Hepatocyte (in vitro differentiated cells): Measurements from ENCODE around the gene CLEC4C.
"Not testable (repeated sequence)": the region's sequence is repeated elsewhere in the genome, so short reads cannot be mapped to it uniquely, and the experiment has no call there.

ENCODE experiments used
- EZH2 ChIP-seq: fragments of 200-600 bp; sonication (generic); IDR thresholded peaks from 2 replicates; pipeline ENCODE4 v1.6.1; 2016; ENCODE audit warnings: antibody characterized with exemption, mild to moderate bottlenecking, borderline replicate concordance
- TF ChIP-seq, protein P1 (sequence below): fragments of 200-600 bp; sonication (generic); IDR thresholded peaks from 2 replicates; pipeline ENCODE4 v1.5.1; 2016; ENCODE audit warnings: antibody characterized with exemption, mild to moderate bottlenecking; ENCODE audit not compliant: poor library complexity

DNA sequence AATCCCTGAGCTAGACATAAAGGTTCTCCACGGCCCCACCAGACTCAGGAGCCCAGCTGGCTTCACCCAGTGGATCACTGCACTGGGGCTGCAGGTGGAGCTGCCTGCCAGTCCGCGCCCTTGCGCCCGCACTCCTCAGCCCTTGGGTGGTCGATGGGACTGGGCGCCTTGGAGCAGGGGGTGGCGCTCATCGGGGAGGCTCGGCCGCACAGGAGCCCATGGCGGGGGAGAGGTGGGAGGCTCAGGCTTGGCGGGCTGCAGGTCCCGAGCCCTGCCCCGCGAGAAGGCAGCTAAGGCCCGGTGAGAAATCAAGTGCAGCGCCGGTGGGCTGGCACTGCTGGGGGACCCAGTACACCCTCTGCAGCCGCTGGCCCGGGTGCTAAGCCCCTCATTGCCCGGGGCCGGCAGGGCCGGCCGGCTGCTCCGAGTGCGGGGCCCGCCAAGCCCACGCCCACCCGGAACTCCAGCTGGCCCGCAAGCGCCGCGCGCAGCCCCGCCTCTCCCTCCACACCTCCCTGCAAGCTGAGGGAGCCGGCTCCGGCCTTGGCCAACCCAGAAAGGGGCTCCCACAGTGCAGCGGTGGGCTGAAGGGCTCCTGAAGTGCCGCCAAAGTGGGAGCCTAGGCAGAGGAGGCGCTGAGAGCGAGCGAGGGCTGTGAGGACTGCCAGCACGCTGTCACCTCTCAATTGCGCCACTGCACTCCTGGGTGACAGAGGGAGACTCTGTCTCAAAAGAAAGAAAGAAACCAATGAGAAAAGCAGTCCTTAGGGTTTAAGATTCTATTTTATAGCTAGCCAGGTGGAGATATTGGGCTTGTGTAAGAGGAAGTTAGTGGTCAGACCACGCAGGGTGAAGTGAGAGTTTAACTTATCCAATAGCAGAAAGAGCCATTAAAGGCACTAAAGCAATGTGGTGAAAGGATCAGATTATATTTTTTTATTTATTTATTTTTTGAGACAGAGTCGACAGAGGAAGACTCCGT lies 5.1 kb upstream of the CLEC4C start:
- TF ChIP-seq, protein P1, sequence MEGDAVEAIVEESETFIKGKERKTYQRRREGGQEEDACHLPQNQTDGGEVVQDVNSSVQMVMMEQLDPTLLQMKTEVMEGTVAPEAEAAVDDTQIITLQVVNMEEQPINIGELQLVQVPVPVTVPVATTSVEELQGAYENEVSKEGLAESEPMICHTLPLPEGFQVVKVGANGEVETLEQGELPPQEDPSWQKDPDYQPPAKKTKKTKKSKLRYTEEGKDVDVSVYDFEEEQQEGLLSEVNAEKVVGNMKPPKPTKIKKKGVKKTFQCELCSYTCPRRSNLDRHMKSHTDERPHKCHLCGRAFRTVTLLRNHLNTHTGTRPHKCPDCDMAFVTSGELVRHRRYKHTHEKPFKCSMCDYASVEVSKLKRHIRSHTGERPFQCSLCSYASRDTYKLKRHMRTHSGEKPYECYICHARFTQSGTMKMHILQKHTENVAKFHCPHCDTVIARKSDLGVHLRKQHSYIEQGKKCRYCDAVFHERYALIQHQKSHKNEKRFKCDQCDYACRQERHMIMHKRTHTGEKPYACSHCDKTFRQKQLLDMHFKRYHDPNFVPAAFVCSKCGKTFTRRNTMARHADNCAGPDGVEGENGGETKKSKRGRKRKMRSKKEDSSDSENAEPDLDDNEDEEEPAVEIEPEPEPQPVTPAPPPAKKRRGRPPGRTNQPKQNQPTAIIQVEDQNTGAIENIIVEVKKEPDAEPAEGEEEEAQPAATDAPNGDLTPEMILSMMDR, result not testable (repeated sequence)
- not testable (repeated sequence) for TF ChIP-seq EZH2
